ENCODE measurements around the gene CLTRN.

- no peak for TF ChIP-seq CTCF (IDR thresholded peaks at IDR 0.05)
- TF ChIP-seq POLR2A (IDR thresholded peaks at IDR 0.05) = no peak
These were observed 41.6 kb downstream of the CLTRN start for GRCh38 chrX:15623054-15623453.
